Measurements from ENCODE around the gene ATE1.

- TF ChIP-seq REST (IDR thresholded peaks at IDR 0.05; ENCODE audit: insufficient read depth in 1 of 2, low read depth in 2 of 2, low read length in 2 of 2) (no peak), SIN3A (IDR thresholded peaks at IDR 0.05; ENCODE audit: borderline replicate concordance, insufficient read depth, low read length) (no peak), POLR2AphosphoS5 (IDR thresholded peaks at IDR 0.05; ENCODE audit: low read depth, low read length) (no peak), TAF1 (IDR thresholded peaks at IDR 0.05; ENCODE audit: borderline replicate concordance, insufficient read depth, low read length) (no peak)
These were observed 41.6 kb downstream of the ATE1 start for GRCh38 chr10:121886181-121886580.
